H1 (cell line): ENCODE data around the gene CCDC136. TPM values are rescaled to one million over a fixed set of nuclear protein-coding genes. Genes with fewer than 3 reads are reported as not detected.

Experiments
- CTCF ChIA-PET: fragments of 300-600 bp; sonication (Branson Sonifier 250); formaldehyde crosslinking; loops from one replicate; lab custom pipeline; 2021; ENCODE audit not compliant: partially characterized antibody; lab: Charles Lee
- POLR2A ChIA-PET: fragments of 300-600 bp; sonication (Branson Sonifier 250); formaldehyde crosslinking; loops from one replicate; lab custom pipeline; 2021; ENCODE audit warnings: inconsistent platforms; ENCODE audit not compliant: partially characterized antibody; lab: Charles Lee
- DNase-seq, 2 experiments: peaks; one replicate each; pipeline versions ENCODE4 v3.0.0 to v3.0.0-alpha.2; 2010 to 2022; ENCODE audit warnings: low spot score in 2 of 2, low read depth in 1 of 2, mixed read lengths in 1 of 2
- FAIRE-seq: peaks from 2 replicates; lab custom pipeline; 2011; peaks lifted over from hg19 to GRCh38; lab: Jason Lieb, UNC
- H2AFZ ChIP-seq: 2 replicates; pipeline ENCODE4 v1.8.1; 2012; ENCODE audit warnings: low read length, inconsistent platforms
- H2AK5ac ChIP-seq: 2 replicates; pipeline ENCODE4 v1.6.1; 2013; ENCODE audit warnings: low read depth, low read length
- H2BK120ac ChIP-seq: replicated peaks from 2 replicates; pipeline ENCODE3; 2013; ENCODE audit warnings: low read depth, low read length, inconsistent platforms
- H2BK12ac ChIP-seq: 2 replicates; pipeline ENCODE4 v1.6.1; 2013; ENCODE audit warnings: low read depth, low read length
- H2BK15ac ChIP-seq: 2 replicates; pipeline ENCODE4 v1.6.1; 2013; ENCODE audit warnings: low read length
- H2BK20ac ChIP-seq: 2 replicates; pipeline ENCODE4 v1.6.1; 2013; ENCODE audit warnings: low read length
- H2BK5ac ChIP-seq: 2 replicates; pipeline ENCODE4 v1.6.1; 2013; ENCODE audit warnings: low read depth, low read length
- H3K14ac ChIP-seq: 2 replicates; pipeline ENCODE4 v1.6.1; 2013; ENCODE audit warnings: inconsistent platforms; ENCODE audit not compliant: insufficient read length
- H3K18ac ChIP-seq: 2 replicates; pipeline ENCODE4 v1.6.1; 2013; ENCODE audit warnings: low read length; ENCODE audit errors: extremely low read depth
- H3K23ac ChIP-seq: 2 replicates; pipeline ENCODE4 v1.6.1; 2013; ENCODE audit warnings: inconsistent platforms; ENCODE audit not compliant: insufficient read length
- H3K23me2 ChIP-seq: 2 replicates; pipeline ENCODE4 v1.6.1; 2013; ENCODE audit warnings: low read depth, low read length
- H3K27ac ChIP-seq: 2 replicates; pipeline ENCODE4 v1.6.1; 2011; ENCODE audit warnings: low read depth, low read length, inconsistent platforms
- H3K27me3 ChIP-seq, 4 experiments: replicated peaks in 1 of 4; 1 replicate in 1 of 4; 2 replicates in 3 of 4; pipeline versions ENCODE4 v1.6.1 to v1.8.1; 2011 to 2013; ENCODE audit warnings: low read length in 3 of 4, mild to moderate bottlenecking in 3 of 4, inconsistent platforms in 2 of 4, mixed read lengths in 2 of 4, moderate library complexity in 1 of 4; ENCODE audit not compliant: control insufficient read depth in 3 of 4, insufficient read depth in 3 of 4; ENCODE audit errors: extremely low read depth in 1 of 4
- H3K36me3 ChIP-seq, 4 experiments: 2 replicates each; pipeline versions ENCODE4 v1.6.1 to v1.8.1; 2011 to 2013; ENCODE audit warnings: mild to moderate bottlenecking in 4 of 4, low read length in 3 of 4, moderate library complexity in 2 of 4, control low read depth in 1 of 4, inconsistent platforms in 1 of 4; ENCODE audit not compliant: insufficient read depth in 4 of 4, control insufficient read depth in 2 of 4
- H3K4ac ChIP-seq: replicated peaks from 2 replicates; pipeline ENCODE3; 2013; ENCODE audit warnings: low read length, low read depth, mixed read lengths, inconsistent platforms; ENCODE audit not compliant: insufficient read length
- H3K4me1 ChIP-seq, 4 experiments: replicated peaks in 1 of 4; 1 replicate in 1 of 4; 2 replicates in 3 of 4; pipeline versions ENCODE4 v1.6.1 to v1.8.1; 2011 to 2013; ENCODE audit warnings: low read length in 3 of 4, inconsistent platforms in 2 of 4, mixed read lengths in 1 of 4; ENCODE audit not compliant: insufficient read depth in 4 of 4, control insufficient read depth in 3 of 4
- H3K4me2 ChIP-seq, 2 experiments: 2 replicates each; pipeline versions ENCODE4 v1.6.1 to v1.8.1; 2011 to 2013; ENCODE audit warnings: low read depth in 2 of 2, low read length in 2 of 2, control low read depth in 1 of 2, inconsistent platforms in 1 of 2, mild to moderate bottlenecking in 1 of 2; ENCODE audit not compliant: insufficient read depth in 1 of 2
- H3K4me3 ChIP-seq, 4 experiments: fragments of 200-600, 300-600 bp in 1 of 4; sonication (generic), shearing (Covaris generic), sonication (Bioruptor Twin) in 1 of 4; 2 replicates each; pipeline versions ENCODE4 v1.5.1 to v1.8.1; 2011 to 2016; ENCODE audit warnings: low read length in 4 of 4, low read depth in 3 of 4, control low read depth in 2 of 4, inconsistent platforms in 2 of 4, mild to moderate bottlenecking in 2 of 4, mixed read lengths in 1 of 4, moderate library complexity in 1 of 4; ENCODE audit not compliant: insufficient read depth in 2 of 4; ENCODE audit errors: extremely low read depth in 1 of 4
- H3K56ac ChIP-seq: replicated peaks from 2 replicates; pipeline ENCODE3; 2013; ENCODE audit warnings: low read depth, mild to moderate bottlenecking, mixed read lengths, low read length, inconsistent platforms; ENCODE audit not compliant: insufficient read length
- H3K79me1 ChIP-seq: 2 replicates; pipeline ENCODE4 v1.6.1; 2013; ENCODE audit warnings: low read depth, low read length, control low read depth
- H3K79me2 ChIP-seq, 2 experiments: 2 replicates each; pipeline versions ENCODE4 v1.6.1 to v1.8.1; 2012 to 2013; ENCODE audit warnings: low read length in 2 of 2, mild to moderate bottlenecking in 2 of 2, inconsistent platforms in 1 of 2; ENCODE audit not compliant: insufficient read depth in 2 of 2, control insufficient read depth in 1 of 2
- H3K9ac ChIP-seq, 4 experiments: replicated peaks in 1 of 4; 1 replicate in 1 of 4; 2 replicates in 3 of 4; pipeline versions ENCODE4 v1.6.1 to v1.8.1; 2011 to 2013; ENCODE audit warnings: low read depth in 3 of 4, low read length in 3 of 4, control low read depth in 2 of 4, mild to moderate bottlenecking in 2 of 4, moderate library complexity in 2 of 4, inconsistent platforms in 1 of 4; ENCODE audit errors: extremely low read depth in 1 of 4
- H3K9me3 ChIP-seq, 2 experiments: 2 replicates each; pipeline versions ENCODE4 v1.6.1 to v1.8.1; 2012 to 2013; ENCODE audit warnings: mild to moderate bottlenecking in 2 of 2, moderate library complexity in 2 of 2, control low read depth in 1 of 2, inconsistent platforms in 1 of 2, low read depth in 1 of 2, low read length in 1 of 2, mixed read lengths in 1 of 2; ENCODE audit not compliant: insufficient read depth in 2 of 2
- H4K20me1 ChIP-seq, 2 experiments: replicated peaks in 1 of 2; 2 replicates each; pipeline versions ENCODE3 to v1.8.1; 2011 to 2013; ENCODE audit warnings: inconsistent platforms in 2 of 2, low read length in 2 of 2, mild to moderate bottlenecking in 1 of 2; ENCODE audit not compliant: insufficient read depth in 2 of 2, control insufficient read depth in 1 of 2
- H4K5ac ChIP-seq: 2 replicates; pipeline ENCODE4 v1.6.1; 2013; ENCODE audit warnings: low read length, low read depth, mixed read lengths, inconsistent platforms; ENCODE audit not compliant: insufficient read length
- H4K8ac ChIP-seq: 2 replicates; pipeline ENCODE4 v1.8.0; 2013; ENCODE audit warnings: mild to moderate bottlenecking, moderate library complexity, low read length, inconsistent platforms; ENCODE audit not compliant: insufficient read depth; ENCODE audit errors: extremely low read depth
- H4K91ac ChIP-seq: replicated peaks from 2 replicates; pipeline ENCODE3; 2013; ENCODE audit warnings: low read length, mixed read lengths, inconsistent platforms; ENCODE audit not compliant: insufficient read length
- EGR1 ChIP-seq: IDR thresholded peaks from 2 replicates; pipeline ENCODE4 v1.6.1; 2011; ENCODE audit warnings: low read depth, low read length, borderline replicate concordance
- HDAC6 ChIP-seq: IDR thresholded peaks from one replicate; pipeline ENCODE4 v1.7.1; 2012; ENCODE audit warnings: low read depth, mild to moderate bottlenecking, inconsistent platforms, low read length, moderate library complexity
- KDM1A ChIP-seq: fragments of 200-600, 300-600 bp; sonication (generic); IDR thresholded peaks from 2 replicates; pipeline ENCODE4 v1.7.1; 2016; ENCODE audit warnings: mild to moderate bottlenecking, low read length, borderline replicate concordance
- NANOG ChIP-seq: IDR thresholded peaks from 2 replicates; pipeline ENCODE4 v1.6.1; 2011; ENCODE audit warnings: low read length, low read depth, mild to moderate bottlenecking, inconsistent platforms; ENCODE audit not compliant: insufficient read depth, poor library complexity, severe bottlenecking
- SP4 ChIP-seq: IDR thresholded peaks from 2 replicates; pipeline ENCODE4 v1.6.1; 2012; ENCODE audit warnings: low read length, inconsistent platforms
- TBP ChIP-seq: IDR thresholded peaks from 2 replicates; pipeline ENCODE4 v1.6.1; 2011; ENCODE audit warnings: low read depth, low read length, improper control_type of control experiment
- TEAD4 ChIP-seq: IDR thresholded peaks from 2 replicates; pipeline ENCODE4 v1.6.1; 2012; ENCODE audit warnings: low read depth, low read length, inconsistent platforms, mixed read lengths
- WGBS, 2 experiments: shearing (Covaris generic) in 1 of 2; methylation state at CpG; one replicate each; pipeline versions ENCODE4 v1.1.6 to v1.1.7; 2013 to 2015; ENCODE audit warnings: low lambda C conversion rate in 2 of 2, mixed read lengths in 2 of 2, inconsistent platforms in 1 of 2, low coverage in 1 of 2, missing lambda C conversion rate in 1 of 2; ENCODE audit not compliant: insufficient replicate concordance in 2 of 2, insufficient coverage in 1 of 2, insufficient read length in 1 of 2; ENCODE audit errors: extremely low coverage in 1 of 2, missing lambda C conversion rate in 1 of 2; 5-methylcytosine and 5-hydroxymethylcytosine counted together
- polyA plus RNA-seq, 7 experiments: library from polyadenylated mRNA; depleted of rRNA in 3 of 7; stranded (reverse) in 5 of 7; unstranded in 2 of 7; fragments of >200 nt in 5 of 7; fragments of 200-250 nt in 2 of 7; gene quantifications; 1 replicate in 5 of 7; 2 replicates in 1 of 7; 4 replicates in 1 of 7; pipeline versions ENCODE4 v1.2.1 to v1.2.3, GENCODE V29; 2011 to 2013; ENCODE audit warnings: missing spikeins in 2 of 7, mixed read lengths in 2 of 7
- total RNA-seq: library from RNA; stranded (reverse); fragmentation: NEBNext Ultra II Directional; extraction: Animal tissue kit (Norgen Biotek cat#: 25700); gene quantifications from 2 replicates; pipeline ENCODE4 v1.2.1, GENCODE V29; 2021

CCDC136 gene
- total and polyA plus RNA-seq, 2 of the 8 experiments (the other 6 are each of a cell fraction or from before 2014, with no cell fraction given) = 35.6 to 47.7 TPM

- ChIA-PET POLR2A (interaction anchor here (0.7 to 2.6 kb wide), 2 partner anchors 9 to 23 kb away, joined by 3 to 9 read pairs; no protein-coding TSS in a partner anchor), CTCF (interaction anchor here (0.6 to 2.9 kb wide), 8 partner anchors 10 to 282 kb away, joined by 3 to 7 read pairs (median 4); no protein-coding TSS in a partner anchor)
- Histone ChIP-seq H3K4ac (no peak overlapping the region), H3K79me1 (no peaks in the 10 kb centered on the region), H3K79me2 (no peaks in the 10 kb centered on the region), H3K23me2 (no peaks in the 10 kb centered on the region), H3K9ac (no peak overlapping the region), H3K9me3 (no peaks in the 10 kb centered on the region), H2BK20ac (no peak overlapping the region), H3K4me1 (no peaks in the 10 kb centered on the region), H3K14ac (no peak overlapping the region), H2BK15ac (no peak overlapping the region), H2BK12ac (no peak overlapping the region), H3K36me3 (peaks cover 20 to 73% (median 45%) of the 10 kb centered on the region in 4 experiments; a peak in 7 of 8 replicates), H4K91ac (no peak overlapping the region), H3K18ac (no peak overlapping the region), H3K56ac (no peak overlapping the region), H3K27me3 (no peaks in the 10 kb centered on the region), H3K4me3 (no peak overlapping the region), H2AK5ac (no peak overlapping the region), H4K20me1 (peaks cover 0 to 2% of the 10 kb centered on the region in 2 experiments), H3K4me2 (no peak overlapping the region), H2AFZ (no peak overlapping the region)
- FAIRE-seq (no peak), DNase-seq (no peak)
- WGBS, 2 experiments = 84% methylated on average over 6 of the region's 6 CpGs; no CpG with 5 or more reads in 1 of the 2 experiments
- no peak for TF ChIP-seq SP4
- no peak for TF ChIP-seq HDAC6
- TF ChIP-seq KDM1A = no peak
- TF ChIP-seq TEAD4 = no peak
- no peak for TF ChIP-seq TBP
- TF ChIP-seq NANOG = no peak
- no peak for TF ChIP-seq EGR1
- TF ChIP-seq, all 59 proteins: peak for 0
- Histone ChIP-seq H4K5ac (no peak overlapping the region), H3K23ac (no peak overlapping the region), H4K8ac (no peak overlapping the region), H2BK5ac (no peak overlapping the region), H3K27ac (no peak overlapping the region), H2BK120ac (no peak overlapping the region)
These were observed 12.7 kb downstream of the CCDC136 start for GRCh38 chr7:128804484-128804883.
